ENCODE measurements around the gene TRIM8. TPM values are rescaled to one million over a fixed set of nuclear protein-coding genes. Genes with fewer than 3 reads are reported as not detected.
A peak's percentile ranks its signal among the peaks of the same experiment; 100 is the strongest.
"Not testable (repeated sequence)": the region's sequence is repeated elsewhere in the genome, so short reads cannot be mapped to it uniquely, and the experiment has no call there.

The TRIM8 gene
- total RNA-seq, 1 donor from 2014 or later = 109 TPM

GRCh38 chr10:102657451-102657850, 13.2 kb downstream of the TRIM8 start:
- ATAC-seq = no peak
- DNase-seq (ENCODE audit: missing footprints) = no peak

GRCh38 chr10:102657984-102658724, 13.9 kb downstream of the TRIM8 start:
- intact Hi-C loops (cut with DNase I) = no loop called here
- DNase-seq (ENCODE audit: missing footprints) (no peak), ATAC-seq (no peak)

More at GRCh38 chr10:102657451-102657850, 13.2 kb downstream of the TRIM8 start:
- intact Hi-C loops (cut with DNase I) = no loop called here

GRCh38 chr10:102658802-102659201, 14.5 kb downstream of the TRIM8 start:
- intact Hi-C loops (cut with DNase I) = no loop called here
- no peak for ATAC-seq
- no peak for DNase-seq (ENCODE audit: missing footprints)

GRCh38 chr10:102660888-102661657, 16.8 kb downstream of the TRIM8 start:
- ATAC-seq (peak; percentile 77), DNase-seq (ENCODE audit: missing footprints) (peak; percentile 87)
- intact Hi-C loops (cut with DNase I) = no loop called here

- ATAC-seq (peak; percentile 3), DNase-seq (ENCODE audit: missing footprints) (no peak)
- intact Hi-C loops (cut with DNase I) = no loop called here
These were observed 17.4 kb downstream of the TRIM8 start for GRCh38 chr10:102661658-102662028.

GRCh38 chr10:102665904-102666509, 21.7 kb downstream of the TRIM8 start:
- no peak for DNase-seq (ENCODE audit: missing footprints)
- no peak for ATAC-seq
- intact Hi-C loops (cut with DNase I) = no loop called here

- ATAC-seq; intact Hi-C loops (cut with DNase I); DNase-seq (ENCODE audit: missing footprints): not testable (repeated sequence)
These were observed 23.1 kb downstream of the TRIM8 start for GRCh38 chr10:102667411-102667810.

DNA sequence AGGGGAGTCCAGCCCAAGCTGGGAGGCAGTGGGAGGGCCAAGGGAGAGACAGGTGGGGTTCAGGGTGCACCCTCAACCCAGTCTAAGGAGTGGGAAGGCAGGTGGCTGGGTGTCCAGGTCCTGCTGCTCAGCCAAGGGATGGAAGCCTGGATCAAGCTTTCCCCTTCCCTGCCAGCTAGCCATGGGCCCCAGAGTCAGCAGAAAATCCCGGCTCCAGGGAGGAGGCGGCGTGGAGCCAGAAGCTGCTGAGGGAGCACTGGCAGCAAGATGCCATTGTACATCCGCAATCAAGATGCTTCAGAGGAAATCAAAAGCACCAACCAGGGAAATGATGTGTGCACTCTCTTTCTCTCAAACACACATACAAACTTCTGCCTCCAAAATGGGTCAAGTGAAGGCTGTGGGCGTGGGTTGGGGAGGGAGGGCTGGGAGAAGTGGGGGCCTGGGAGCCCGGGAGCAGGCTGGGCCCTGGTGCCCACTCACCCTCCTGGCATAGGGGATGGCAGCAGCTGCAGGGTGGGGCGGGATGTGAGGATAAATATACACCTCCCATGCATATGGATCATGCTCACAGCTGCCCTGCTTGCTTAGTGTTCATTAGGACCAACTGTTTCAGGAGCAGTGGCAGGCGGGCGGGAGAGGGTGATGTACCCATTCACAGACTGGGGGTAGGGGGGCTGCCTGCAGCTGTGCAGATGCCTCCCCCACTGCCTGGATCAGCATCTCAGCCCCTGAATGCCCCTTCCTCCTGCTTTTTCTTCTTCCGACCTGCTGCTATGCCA, 24.2 kb downstream of the TRIM8 start:
- DNase-seq (ENCODE audit: missing footprints) (peak; percentile 54), ATAC-seq (no peak)
- intact Hi-C loops (cut with DNase I) = no loop called here

GRCh38 chr10:102669206-102670064, 25.2 kb downstream of the TRIM8 start:
- intact Hi-C loops (cut with DNase I) = no loop called here
- peak; percentile 81 for ATAC-seq
- no peak for DNase-seq (ENCODE audit: missing footprints)

DNA sequence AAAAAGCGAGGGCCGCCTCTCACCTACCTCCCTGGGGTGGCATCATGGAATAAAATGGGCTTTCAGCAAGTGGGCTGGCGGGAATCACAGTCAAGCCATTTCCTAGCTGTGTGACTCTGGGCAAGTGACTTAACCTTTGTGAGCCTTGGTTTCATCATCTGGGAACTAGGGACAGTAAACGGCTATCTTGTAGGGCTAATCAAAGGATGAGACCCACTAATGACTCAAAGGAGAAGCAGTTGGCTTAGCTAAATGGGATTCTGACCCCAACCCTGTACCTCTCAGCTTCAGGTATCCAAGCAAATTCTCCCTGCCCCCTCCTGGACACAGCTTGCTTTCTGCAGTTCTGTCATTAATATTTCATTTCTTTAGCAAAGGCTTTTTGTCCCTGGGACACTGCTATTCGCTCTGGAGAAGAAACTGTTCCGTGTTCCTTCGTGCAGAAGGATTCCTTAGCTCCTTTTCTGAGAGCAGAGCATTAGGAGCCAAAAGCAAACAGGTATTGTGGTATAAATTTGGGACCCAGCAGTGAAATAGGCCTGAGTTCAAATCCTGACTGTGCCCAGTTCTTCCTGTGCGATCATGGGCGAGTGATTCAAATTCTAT, 25.9 kb downstream of the TRIM8 start:
- DNase-seq (ENCODE audit: missing footprints) (no peak), ATAC-seq (no peak)
- intact Hi-C loops (cut with DNase I) = no loop called here

DNA sequence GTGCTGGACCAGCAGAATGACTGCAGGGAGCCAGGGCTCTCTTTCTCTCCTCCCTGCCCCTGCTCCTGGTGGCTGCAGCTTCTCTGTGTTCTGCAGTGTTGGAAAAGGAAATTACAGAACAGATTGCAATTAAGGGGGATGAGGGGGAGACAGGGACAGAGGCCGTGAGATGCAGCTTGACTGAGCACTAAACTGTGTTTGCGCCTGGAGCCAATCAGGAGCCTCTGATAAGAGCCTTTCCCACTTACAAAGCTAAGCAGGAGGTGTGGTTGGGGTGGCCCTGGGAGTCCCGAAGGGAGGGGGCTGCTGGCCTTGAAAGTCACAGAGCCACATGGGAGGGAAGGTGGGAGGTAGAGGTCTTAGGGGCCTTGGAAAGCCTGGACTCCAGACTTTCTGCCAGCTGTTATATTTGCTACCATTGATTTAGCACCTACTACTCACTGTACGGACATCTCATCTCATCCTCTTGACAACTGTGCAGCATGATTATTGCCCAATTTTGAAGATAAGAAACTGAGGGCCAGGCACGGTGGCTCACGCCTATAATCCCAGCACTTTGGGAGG, 26.7 kb downstream of the TRIM8 start:
- DNase-seq (ENCODE audit: missing footprints) = no peak
- ATAC-seq = no peak
- intact Hi-C loops (cut with DNase I) = no loop called here

- ATAC-seq (no peak), DNase-seq (ENCODE audit: missing footprints) (no peak)
- intact Hi-C loops (cut with DNase I) = no loop called here
These were observed 29.0 kb downstream of the TRIM8 start for GRCh38 chr10:102673236-102673818.

DNA sequence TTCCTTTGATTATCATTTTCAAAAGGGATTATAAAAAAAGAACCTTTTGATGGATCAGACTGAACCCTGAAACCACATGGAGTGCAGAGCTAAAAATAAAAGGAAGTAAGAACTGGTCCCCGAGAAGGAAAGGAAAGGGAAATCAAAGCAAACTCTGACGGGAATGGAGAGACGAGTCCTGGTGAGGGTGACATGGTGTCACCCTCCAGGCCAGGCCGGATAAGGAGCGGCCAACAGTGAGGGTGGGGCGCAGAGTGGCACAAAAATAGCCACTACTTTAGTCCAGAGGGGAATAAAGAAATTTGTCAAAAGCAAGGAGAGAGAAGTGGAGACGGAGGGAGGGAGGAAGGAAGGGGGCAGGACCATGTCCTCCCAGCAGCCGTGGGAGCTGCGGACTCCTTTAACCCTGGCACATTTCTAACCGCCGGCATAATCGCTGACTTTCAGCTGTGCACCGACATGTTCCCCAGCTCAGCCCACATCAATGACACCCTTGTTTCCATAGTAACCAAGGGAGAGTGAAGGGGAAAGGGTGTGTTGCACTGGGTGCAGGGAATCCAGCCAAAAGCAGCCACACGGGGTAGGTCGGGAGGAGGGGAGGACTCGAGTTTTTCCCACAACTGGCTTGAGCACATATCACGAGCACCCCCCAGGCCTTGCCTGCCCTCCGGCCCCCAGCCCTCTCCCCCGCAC, 29.7 kb downstream of the TRIM8 start:
- ATAC-seq (peak; percentile 66), DNase-seq (ENCODE audit: missing footprints) (peak; percentile 81)
- intact Hi-C loops (cut with DNase I) = no loop called here

- ATAC-seq (no peak), DNase-seq (ENCODE audit: missing footprints) (no peak)
- intact Hi-C loops (cut with DNase I) = no loop called here
These were observed 30.3 kb downstream of the TRIM8 start for GRCh38 chr10:102674566-102674965.

DNA sequence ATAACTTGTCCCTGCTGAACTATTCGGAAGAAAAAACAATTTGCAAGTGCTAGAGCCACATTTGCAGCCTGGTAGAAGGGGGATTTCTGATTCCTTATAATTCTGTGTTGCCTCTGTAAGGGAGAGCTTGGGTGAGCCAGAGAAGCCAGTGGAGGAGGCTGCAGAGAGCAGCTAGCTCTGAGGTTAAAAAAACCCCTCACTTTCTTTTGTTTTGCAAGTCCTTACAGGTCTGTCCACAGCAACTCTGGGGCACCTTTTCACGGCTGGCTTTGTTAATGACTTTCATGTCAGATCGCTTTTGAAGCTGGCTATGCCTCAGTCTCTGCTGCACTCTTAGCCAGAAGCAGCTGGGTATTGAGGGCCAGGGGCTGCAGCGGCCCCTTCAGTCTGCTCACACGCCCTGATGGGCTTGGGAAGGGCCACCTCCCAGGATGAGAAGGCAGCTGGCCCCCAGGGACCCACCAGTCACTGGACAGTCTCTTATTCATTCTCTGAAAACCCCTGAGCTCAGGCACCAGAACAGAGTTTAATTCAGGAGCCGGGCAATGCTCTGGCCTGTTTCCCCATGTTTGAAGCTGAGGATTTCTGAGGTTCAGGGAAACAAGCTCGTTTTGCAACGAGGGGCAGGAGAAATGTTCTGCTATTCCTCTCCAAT, 30.9 kb downstream of the TRIM8 start:
- DNase-seq (ENCODE audit: missing footprints) (no peak), ATAC-seq (no peak)
- intact Hi-C loops (cut with DNase I) = loop anchor here (5.0 kb wide), 1 partner anchor 37 kb away; the partner anchor contains the start of genes ARL3 and SFXN2

Data from Right ventricle myocardium inferior (tissue), 1 donor.